GM12873 (cell line): ENCODE measurements around the gene ADPRHL1.

Source experiments
- CTCF ChIP-seq: IDR thresholded peaks from 2 replicates; pipeline ENCODE4 v1.5.1; 2012; ENCODE audit warnings: low read depth, mild to moderate bottlenecking, moderate library complexity, low read length, control low read depth; ENCODE audit not compliant: insufficient read depth; ENCODE audit errors: missing control alignments

ADPRHL1 gene

GRCh38 chr13:113452942-113453901 is at the start of gene ADPRHL1:
TSS of gene ADPRHL1 (minus strand) at chr13:113453488. CDS start at chr13:113453437, 51 bp downstream.
- no peak for TF ChIP-seq CTCF

GRCh38 chr13:113502686-113503085 is 49.4 kb upstream of the ADPRHL1 start:
- no peak for TF ChIP-seq CTCF

- no peak for TF ChIP-seq CTCF
Measured at GRCh38 chr13:113500530-113501265, 47.4 kb upstream of the ADPRHL1 start.

- TF ChIP-seq CTCF: no peak
Measured at GRCh38 chr13:113499936-113500335, 46.6 kb upstream of the ADPRHL1 start.

- no peak for TF ChIP-seq CTCF
Measured at GRCh38 chr13:113498905-113499304, 45.6 kb upstream of the ADPRHL1 start.

- no peak for TF ChIP-seq CTCF
Measured at GRCh38 chr13:113497217-113497616, 43.9 kb upstream of the ADPRHL1 start.
